ENCODE measurements around the gene RNF111. TPM values are rescaled to one million over a fixed set of nuclear protein-coding genes. Genes with fewer than 3 reads are reported as not detected.

The RNF111 gene
- total and polyA plus RNA-seq, 10 of the 15 experiments (the other 5 are each of a cell fraction or from before 2014, with no cell fraction given) = 8.6 to 34.7 (median 15.7) TPM

- TF ChIP-seq REST (IDR thresholded peaks at IDR 0.05; ENCODE audit: low read depth, low read length) (no peak), JUNB (IDR thresholded peaks at IDR 0.05) (no peak), SMAD1 (IDR thresholded peaks at IDR 0.05; ENCODE audit: low read depth, partially characterized antibody) (no peak), USF1 (IDR thresholded peaks at IDR 0.05; ENCODE audit: borderline replicate concordance, extremely low read length, insufficient read depth, low read depth, low read length) (no peak), ZNF622 (IDR thresholded peaks at IDR 0.05) (no peak), ZBTB40 (IDR thresholded peaks at IDR 0.05; ENCODE audit: borderline replicate concordance) (no peak), EED (IDR thresholded peaks at IDR 0.05; ENCODE audit: low read depth) (no peak; the same call in 1 of the 2 replicates), HCFC1 (IDR thresholded peaks at IDR 0.05; ENCODE audit: low read length) (no peak), BCL3 (IDR thresholded peaks at IDR 0.05; ENCODE audit: borderline replicate concordance, insufficient read depth, low read depth, low read length, poor library complexity, severe bottlenecking) (no peak), IKZF1 (conservative IDR thresholded peaks at IDR 0.05) (no peak; the same call in 1 of the 2 replicates), TBL1XR1 (IDR thresholded peaks at IDR 0.05; ENCODE audit: low read depth, low read length) (no peak), FOXK2 (IDR thresholded peaks at IDR 0.05) (no peak), STAT3 (IDR thresholded peaks at IDR 0.05; ENCODE audit: low read depth, low read length) (no peak), ZNF592 (IDR thresholded peaks at IDR 0.05) (no peak), TARDBP (IDR thresholded peaks at IDR 0.05; ENCODE audit: borderline replicate concordance) (no peak)
Measured at GRCh38 chr15:58988006-58988785, 733 bp downstream of the RNF111 start (continued).

All from GM12878 (cell line).